ACC112 (cell line): Measurements from ENCODE around the gene UBR1.

Experiments used
- H2AFZ ChIP-seq: fragments of 200-600 bp; sonication (generic); one replicate; pipeline ENCODE4 v1.6.0; 2017; ENCODE audit warnings: antibody characterized with exemption, low read length; ENCODE audit not compliant: unreplicated experiment
- H3K27ac ChIP-seq: fragments of 200-600 bp; sonication (generic); 2 replicates; pipeline ENCODE4 v1.5.1; 2014; ENCODE audit warnings: low read depth, mild to moderate bottlenecking, antibody characterized with exemption, low read length, moderate library complexity
- H3K27me3 ChIP-seq: fragments of 200-600 bp; sonication (generic); 2 replicates; pipeline ENCODE4 v1.6.1; 2014; ENCODE audit warnings: mild to moderate bottlenecking, antibody characterized with exemption, low read length, moderate library complexity, mixed read lengths; ENCODE audit not compliant: insufficient read depth
- H3K36me3 ChIP-seq: fragments of 200-600 bp; sonication (generic); 2 replicates; pipeline ENCODE4 v1.6.1; 2016; ENCODE audit warnings: mild to moderate bottlenecking, antibody characterized with exemption, low read length, moderate library complexity, mixed read lengths; ENCODE audit not compliant: insufficient read depth
- H3K4me1 ChIP-seq: fragments of 200-600 bp; sonication (generic); one replicate; pipeline ENCODE4 v1.6.1; 2016; ENCODE audit warnings: low read length, mixed read lengths; ENCODE audit not compliant: insufficient read depth, unreplicated experiment, control insufficient read depth
- H3K4me3 ChIP-seq: fragments of 200-600 bp; sonication (generic); 2 replicates; pipeline ENCODE4 v1.5.1; 2014; ENCODE audit warnings: mild to moderate bottlenecking, low read depth, low read length
- H3K79me2 ChIP-seq: fragments of 200-600 bp; sonication (generic); one replicate; pipeline ENCODE4 v1.6.0; 2016; ENCODE audit warnings: low read length; ENCODE audit not compliant: control insufficient read depth, unreplicated experiment, insufficient read depth

UBR1 gene

DNA sequence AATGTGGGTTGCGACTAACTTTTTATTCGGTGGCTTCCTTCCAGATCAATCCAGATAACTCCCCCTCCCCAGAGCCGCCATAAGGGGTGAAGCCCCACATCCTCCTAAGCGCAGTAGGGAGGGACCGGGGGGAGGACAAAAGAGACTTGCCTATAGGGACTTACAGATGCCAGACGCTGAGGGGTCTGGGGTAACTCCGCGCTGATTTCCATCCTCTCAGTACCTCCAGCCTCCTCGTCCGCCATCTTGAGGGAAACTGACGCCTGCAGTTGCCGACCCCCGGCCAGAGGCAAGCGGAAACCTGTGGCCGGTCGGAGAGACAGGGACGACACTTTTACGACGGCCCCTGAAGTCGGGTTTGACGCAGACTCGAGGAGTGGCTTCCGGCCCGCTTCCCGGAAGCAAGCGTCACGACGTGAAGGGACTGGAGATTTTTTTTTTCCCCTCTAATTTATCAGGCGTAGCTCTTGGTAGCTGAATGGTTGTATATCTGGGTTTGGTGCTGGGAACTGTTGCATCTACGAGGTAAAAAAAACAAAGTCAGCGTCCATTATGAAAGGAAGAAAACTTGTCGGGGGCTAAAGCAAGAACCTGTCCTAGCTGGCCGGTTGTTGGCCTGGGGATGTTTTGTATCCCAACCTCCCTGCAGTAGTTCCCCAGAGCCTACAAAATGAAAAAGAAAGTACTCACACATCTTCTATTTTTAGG is at the start of gene UBR1:
TSS of gene UBR1 (minus strand) at position 261 of the 708 bp plus-strand sequence. CDS start at position 245, 16 bp downstream.
- peaks cover 12% of the 10 kb centered on the region for H3K4me1 ChIP-seq
- H3K79me2 ChIP-seq: peaks cover 46% of the 10 kb centered on the region

GRCh38 chr15:43153269-43153668 is 47.4 kb upstream of the UBR1 start:
- Histone ChIP-seq H3K27me3 (no peaks in the 10 kb centered on the region), H3K4me1 (peaks cover 12% of the 10 kb centered on the region), H3K79me2 (no peaks in the 10 kb centered on the region), H2AFZ (no peak overlapping the region), H3K4me3 (no peak overlapping the region), H3K27ac (no peak overlapping the region), H3K36me3 (peaks cover 41% of the 10 kb centered on the region)

More for the DNA sequence above, at the start of gene UBR1:
- Histone ChIP-seq H3K27me3 (no peaks in the 10 kb centered on the region), H3K4me3 (peak within 1 kb of the TSS; percentile 87), H3K36me3 (peaks cover 5% of the 10 kb centered on the region; the same call in 1 of the 2 replicates), H3K27ac (peak within 1 kb of the TSS; percentile 75), H2AFZ (peak within 1 kb of the TSS; percentile 94)

- Histone ChIP-seq H3K27ac (peak overlapping the region; percentile 98; the same call in 1 of the 2 replicates), H3K4me1 (peaks cover 12% of the 10 kb centered on the region), H3K36me3 (peaks cover 38% of the 10 kb centered on the region), H3K4me3 (no peak overlapping the region), H2AFZ (no peak overlapping the region), H3K79me2 (no peaks in the 10 kb centered on the region), H3K27me3 (no peaks in the 10 kb centered on the region)
These were observed 45.9 kb upstream of the UBR1 start for GRCh38 chr15:43151688-43152087.

DNA sequence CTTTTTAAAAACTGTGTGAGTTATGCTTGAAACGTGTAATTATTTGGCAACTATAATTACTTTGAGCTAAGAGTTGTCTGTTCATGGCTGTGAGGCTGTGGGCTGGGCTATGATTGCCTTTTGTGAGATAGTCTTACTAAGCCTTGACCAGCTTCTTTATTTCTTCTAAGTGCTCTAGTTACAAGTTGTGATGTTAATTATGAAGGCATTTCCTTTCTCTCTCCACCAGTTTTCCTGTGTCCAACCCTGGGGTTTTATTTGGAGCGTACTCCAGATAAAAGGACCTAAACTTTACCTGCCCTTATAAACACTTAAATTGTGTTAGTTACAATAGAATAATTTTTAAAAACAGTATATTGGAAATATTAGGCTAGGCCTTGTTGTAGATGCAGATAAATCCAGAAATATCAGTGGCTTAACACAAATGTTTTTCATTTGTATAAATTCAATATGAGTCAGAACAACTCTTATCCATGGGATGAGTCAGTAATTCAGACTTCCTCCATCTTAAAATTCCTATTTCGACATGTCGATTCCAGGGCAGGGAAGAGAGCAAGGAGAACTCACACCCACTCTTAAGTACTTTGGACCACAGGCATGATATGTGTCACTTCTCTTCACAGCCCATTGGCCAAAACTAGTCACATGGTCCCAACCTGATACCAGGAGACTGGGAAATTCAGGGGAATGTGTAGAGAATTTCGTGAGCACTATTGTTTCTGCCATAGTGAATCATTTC is 44.5 kb upstream of the UBR1 start:
- Histone ChIP-seq H3K4me1 (peaks cover 12% of the 10 kb centered on the region), H3K4me3 (no peak overlapping the region), H3K36me3 (peaks cover 38% of the 10 kb centered on the region), H3K79me2 (no peaks in the 10 kb centered on the region), H3K27me3 (no peaks in the 10 kb centered on the region), H2AFZ (peak overlapping the region; percentile 79), H3K27ac (peak overlapping the region; percentile 98)

DNA sequence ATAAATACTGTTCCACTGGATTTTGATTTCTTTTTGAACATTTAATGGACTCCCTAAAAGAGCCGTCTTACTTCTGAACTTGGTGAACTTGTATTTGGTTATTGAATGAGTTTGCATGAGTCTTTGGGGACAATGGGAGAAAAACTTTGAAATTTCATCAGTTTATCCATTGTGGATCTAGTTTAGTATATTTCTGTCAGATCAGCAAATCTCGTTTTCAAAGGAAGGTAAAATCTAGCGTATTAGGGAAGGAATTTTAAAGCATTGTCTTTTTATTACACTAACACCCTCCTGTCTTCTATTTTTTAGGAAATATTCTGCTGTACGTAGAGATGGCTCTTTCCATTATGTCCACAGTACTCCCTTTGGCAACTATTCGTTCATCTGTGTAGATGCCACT is 40.3 kb upstream of the UBR1 start:
- Histone ChIP-seq H3K27me3 (no peaks in the 10 kb centered on the region), H3K36me3 (peaks cover 15% of the 10 kb centered on the region), H3K79me2 (no peaks in the 10 kb centered on the region), H3K4me1 (peaks cover 10% of the 10 kb centered on the region), H3K4me3 (no peak overlapping the region), H2AFZ (no peak overlapping the region), H3K27ac (no peak overlapping the region)

GRCh38 chr15:43144512-43144911 is 38.7 kb upstream of the UBR1 start:
- Histone ChIP-seq H3K36me3 (peaks cover 29% of the 10 kb centered on the region), H3K27ac (no peak overlapping the region), H3K4me3 (no peak overlapping the region), H3K4me1 (peaks cover under 1% of the 10 kb centered on the region), H3K79me2 (no peaks in the 10 kb centered on the region), H3K27me3 (no peaks in the 10 kb centered on the region), H2AFZ (no peak overlapping the region)

- Histone ChIP-seq H3K27me3 (no peaks in the 10 kb centered on the region), H2AFZ (no peak overlapping the region), H3K36me3 (peaks cover 22% of the 10 kb centered on the region; the same call in 1 of the 2 replicates), H3K4me3 (no peak overlapping the region), H3K27ac (no peak overlapping the region), H3K79me2 (no peaks in the 10 kb centered on the region), H3K4me1 (no peaks in the 10 kb centered on the region)
These were observed 37.5 kb upstream of the UBR1 start for GRCh38 chr15:43143203-43143941.

GRCh38 chr15:43135351-43135750 is 29.5 kb upstream of the UBR1 start:
- H3K27ac ChIP-seq: no peak overlapping the region
- no peaks in the 10 kb centered on the region for H3K27me3 ChIP-seq
- peaks cover 17% of the 10 kb centered on the region for H3K36me3 ChIP-seq
- no peak overlapping the region for H3K4me3 ChIP-seq
- H3K79me2 ChIP-seq: peaks cover 6% of the 10 kb centered on the region
- H2AFZ ChIP-seq: no peak overlapping the region
- H3K4me1 ChIP-seq: peaks cover 9% of the 10 kb centered on the region

GRCh38 chr15:43134157-43134635 is 28.4 kb upstream of the UBR1 start:
- Histone ChIP-seq H3K4me1 (peaks cover 9% of the 10 kb centered on the region), H3K79me2 (peaks cover 6% of the 10 kb centered on the region), H3K27ac (no peak overlapping the region), H3K36me3 (peaks cover 7% of the 10 kb centered on the region; the same call in 1 of the 2 replicates), H2AFZ (peak overlapping the region; percentile 87), H3K27me3 (no peaks in the 10 kb centered on the region), H3K4me3 (peak overlapping the region; percentile 86)

GRCh38 chr15:43133430-43134156 is 27.8 kb upstream of the UBR1 start, which contains the start of gene TMEM62:
Gene TMEM62 (plus strand): TSS chr15:43133586. CDS start chr15:43133803, 217 bp downstream.
- H2AFZ ChIP-seq: peak within 1 kb of the TSS; percentile 87
- no peak within 1 kb of the TSS for H3K27ac ChIP-seq
- H3K4me3 ChIP-seq: peak within 1 kb of the TSS; percentile 86
- no peaks in the 10 kb centered on the region for H3K27me3 ChIP-seq
- peaks cover 9% of the 10 kb centered on the region for H3K4me1 ChIP-seq
- H3K36me3 ChIP-seq: peaks cover 7% of the 10 kb centered on the region; the same call in 1 of the 2 replicates
- H3K79me2 ChIP-seq: peaks cover 6% of the 10 kb centered on the region
